ENCODE results near the gene FNBP1.

FNBP1 gene

DNA sequence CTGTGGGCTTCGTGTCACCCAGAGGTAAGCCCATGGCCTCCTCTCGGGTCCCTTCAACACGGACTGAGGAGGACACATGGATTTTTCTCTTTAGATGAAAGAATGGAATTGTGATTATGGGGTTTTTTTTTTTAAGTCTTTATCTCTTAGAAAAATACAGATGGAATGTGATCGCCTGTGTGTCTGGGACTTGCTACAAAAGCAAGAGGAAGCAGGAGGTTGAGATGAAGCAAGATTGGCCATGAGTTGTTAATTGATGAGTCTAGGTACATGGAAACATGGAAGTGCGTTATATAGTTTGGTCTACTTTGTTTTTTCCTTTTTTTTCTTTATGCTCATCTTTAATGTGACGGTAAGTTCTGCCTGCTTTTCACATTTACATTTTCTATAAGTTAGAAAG lies 193.1 kb downstream of the FNBP1 start:
- no peak for DNase-seq (ENCODE audit: low spot score)
- TF ChIP-seq, protein P1, sequence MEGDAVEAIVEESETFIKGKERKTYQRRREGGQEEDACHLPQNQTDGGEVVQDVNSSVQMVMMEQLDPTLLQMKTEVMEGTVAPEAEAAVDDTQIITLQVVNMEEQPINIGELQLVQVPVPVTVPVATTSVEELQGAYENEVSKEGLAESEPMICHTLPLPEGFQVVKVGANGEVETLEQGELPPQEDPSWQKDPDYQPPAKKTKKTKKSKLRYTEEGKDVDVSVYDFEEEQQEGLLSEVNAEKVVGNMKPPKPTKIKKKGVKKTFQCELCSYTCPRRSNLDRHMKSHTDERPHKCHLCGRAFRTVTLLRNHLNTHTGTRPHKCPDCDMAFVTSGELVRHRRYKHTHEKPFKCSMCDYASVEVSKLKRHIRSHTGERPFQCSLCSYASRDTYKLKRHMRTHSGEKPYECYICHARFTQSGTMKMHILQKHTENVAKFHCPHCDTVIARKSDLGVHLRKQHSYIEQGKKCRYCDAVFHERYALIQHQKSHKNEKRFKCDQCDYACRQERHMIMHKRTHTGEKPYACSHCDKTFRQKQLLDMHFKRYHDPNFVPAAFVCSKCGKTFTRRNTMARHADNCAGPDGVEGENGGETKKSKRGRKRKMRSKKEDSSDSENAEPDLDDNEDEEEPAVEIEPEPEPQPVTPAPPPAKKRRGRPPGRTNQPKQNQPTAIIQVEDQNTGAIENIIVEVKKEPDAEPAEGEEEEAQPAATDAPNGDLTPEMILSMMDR (IDR thresholded peaks at IDR 0.05; ENCODE audit: extremely low read depth, missing control alignments), result no peak

DNA sequence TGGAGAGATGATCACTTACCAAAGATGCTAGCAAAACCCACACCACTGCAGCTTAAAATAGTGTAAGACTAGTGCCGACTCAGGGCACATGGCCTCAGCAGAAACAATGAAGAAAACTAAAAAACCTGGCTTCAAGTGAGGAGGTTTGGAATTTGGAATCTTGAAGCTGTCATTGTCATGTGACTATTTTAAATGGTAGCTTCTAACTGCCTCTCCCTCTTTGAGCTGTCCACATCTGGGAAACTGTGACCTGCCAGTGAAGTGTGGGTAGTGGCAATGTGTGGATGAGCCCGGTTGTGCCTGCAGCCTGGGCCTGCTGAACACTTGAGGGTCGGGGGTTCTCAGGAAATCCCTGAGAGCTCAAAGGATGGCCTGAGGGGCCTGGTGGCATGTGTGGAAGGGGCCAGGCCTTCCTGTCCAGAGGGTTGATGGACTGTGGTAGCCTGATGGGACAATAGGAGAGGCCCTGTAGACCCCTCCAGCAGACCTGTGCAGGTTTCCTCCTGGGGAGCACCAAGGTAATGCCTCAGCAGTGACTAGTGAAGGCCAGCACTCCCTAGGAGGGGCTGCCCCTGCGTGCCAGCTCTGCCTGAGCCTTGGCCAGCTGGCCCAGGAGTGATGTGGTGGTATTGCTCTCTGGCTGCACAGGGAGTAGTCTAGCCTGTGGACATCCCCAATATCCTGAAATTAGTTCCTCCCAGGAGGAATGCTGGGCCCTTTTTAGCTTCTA lies 194.1 kb downstream of the FNBP1 start:
- no peak for DNase-seq (ENCODE audit: low spot score)
- TF ChIP-seq, protein P1 (IDR thresholded peaks at IDR 0.05; ENCODE audit: extremely low read depth, missing control alignments), result no peak

DNA sequence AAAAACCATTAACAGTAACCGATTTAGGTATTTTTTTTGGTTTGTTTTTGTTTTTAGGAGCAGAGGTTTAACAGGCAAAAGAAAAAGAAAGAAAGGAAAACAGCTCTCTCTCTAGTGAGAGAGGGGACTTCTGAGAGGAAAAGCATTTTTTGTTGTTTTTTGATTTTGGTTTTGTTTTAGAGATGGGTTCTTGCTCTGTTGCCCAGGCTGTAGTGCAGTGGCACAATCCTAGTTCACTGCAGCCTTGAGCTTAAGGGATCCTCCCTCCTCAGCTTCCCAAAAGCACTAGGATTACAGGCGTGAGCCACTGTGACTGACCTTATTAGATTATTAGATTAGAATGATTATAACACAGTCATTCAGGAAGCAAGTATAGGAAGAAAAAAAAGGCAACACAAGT lies 197.6 kb downstream of the FNBP1 start:
- DNase-seq (ENCODE audit: low spot score), result no peak
- TF ChIP-seq, protein P1 (IDR thresholded peaks at IDR 0.05; ENCODE audit: extremely low read depth, missing control alignments), result no peak

DNA sequence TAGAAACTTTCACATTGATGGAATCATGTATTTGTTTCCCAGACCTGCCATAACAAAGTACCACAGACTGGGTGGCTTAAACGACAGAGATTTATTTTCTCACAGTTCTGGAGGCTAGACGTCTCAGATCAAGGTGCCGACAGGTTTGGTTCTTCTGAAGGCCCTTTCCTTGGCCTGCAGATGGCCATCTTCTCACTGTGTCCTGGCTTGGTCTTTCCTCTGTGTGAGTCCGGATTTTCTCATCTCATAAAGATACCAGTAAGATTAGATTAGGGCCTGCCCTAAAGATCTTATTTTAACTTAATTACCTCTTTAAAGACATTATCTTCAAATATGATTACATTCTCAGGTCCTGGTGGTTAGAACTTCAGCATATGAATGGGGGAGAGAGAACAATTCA lies 201.9 kb downstream of the FNBP1 start:
- DNase-seq (ENCODE audit: low spot score), result no peak
- TF ChIP-seq, protein P1 (IDR thresholded peaks at IDR 0.05; ENCODE audit: extremely low read depth, missing control alignments), result no peak

DNA sequence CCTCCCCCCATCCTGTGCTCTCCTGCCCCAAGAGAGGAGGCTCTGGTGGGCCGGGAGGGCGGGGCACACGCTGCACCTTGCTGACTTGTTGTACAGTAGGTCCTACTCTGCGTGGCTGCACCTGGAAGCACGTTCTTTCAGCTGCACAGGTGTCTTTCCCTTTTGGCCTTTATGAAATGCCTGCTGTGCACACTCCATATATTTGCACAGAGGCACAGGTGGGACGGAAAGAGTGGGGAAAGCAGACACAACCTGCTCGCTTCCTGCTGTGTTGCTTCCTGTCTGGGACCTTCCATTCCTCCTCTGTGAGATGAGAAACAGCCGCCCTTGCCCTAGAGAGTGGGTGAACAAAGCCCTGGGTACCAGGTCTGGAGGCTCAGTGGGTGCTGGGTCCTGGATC lies 203.0 kb downstream of the FNBP1 start:
- no peak for DNase-seq (ENCODE audit: low spot score)
- TF ChIP-seq, protein P1 (IDR thresholded peaks at IDR 0.05; ENCODE audit: extremely low read depth, missing control alignments), result no peak

DNA sequence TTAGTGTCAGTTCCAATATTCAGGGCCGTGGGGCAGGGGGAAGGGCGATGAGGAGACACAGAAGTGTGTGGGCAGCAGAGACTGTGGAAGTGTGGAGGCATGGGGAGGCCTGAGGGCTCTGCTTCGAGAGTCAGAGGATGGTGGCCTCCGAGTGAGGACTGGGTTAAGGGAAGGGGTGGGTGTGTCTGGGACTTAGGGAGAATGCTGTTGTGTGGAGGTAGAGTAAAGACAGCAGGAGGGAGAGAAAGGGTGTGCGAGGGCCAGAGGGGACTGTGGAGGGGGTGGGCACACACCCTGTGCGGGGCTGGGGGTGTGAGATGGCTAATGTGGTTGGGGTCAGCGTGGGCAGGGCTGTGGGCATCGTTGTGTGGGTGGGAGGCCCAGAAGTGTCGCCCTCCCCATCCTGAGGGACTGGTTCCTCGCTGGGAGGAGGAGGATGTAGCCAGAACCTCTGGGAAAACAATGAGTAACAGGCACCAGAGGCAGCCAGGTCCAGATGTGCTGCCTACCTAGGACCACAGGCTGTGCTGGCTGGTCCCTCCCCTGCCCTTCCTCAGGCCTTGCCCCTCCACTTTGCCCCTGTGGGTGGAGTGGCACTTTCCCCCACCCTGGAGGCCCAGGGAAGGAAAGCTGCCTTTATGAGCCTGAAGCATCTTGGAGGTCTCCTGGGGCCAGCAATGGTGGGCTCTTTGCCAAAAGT lies 203.5 kb downstream of the FNBP1 start:
- no peak for DNase-seq (ENCODE audit: low spot score)
- TF ChIP-seq, protein P1 (IDR thresholded peaks at IDR 0.05; ENCODE audit: extremely low read depth, missing control alignments), result no peak

DNA sequence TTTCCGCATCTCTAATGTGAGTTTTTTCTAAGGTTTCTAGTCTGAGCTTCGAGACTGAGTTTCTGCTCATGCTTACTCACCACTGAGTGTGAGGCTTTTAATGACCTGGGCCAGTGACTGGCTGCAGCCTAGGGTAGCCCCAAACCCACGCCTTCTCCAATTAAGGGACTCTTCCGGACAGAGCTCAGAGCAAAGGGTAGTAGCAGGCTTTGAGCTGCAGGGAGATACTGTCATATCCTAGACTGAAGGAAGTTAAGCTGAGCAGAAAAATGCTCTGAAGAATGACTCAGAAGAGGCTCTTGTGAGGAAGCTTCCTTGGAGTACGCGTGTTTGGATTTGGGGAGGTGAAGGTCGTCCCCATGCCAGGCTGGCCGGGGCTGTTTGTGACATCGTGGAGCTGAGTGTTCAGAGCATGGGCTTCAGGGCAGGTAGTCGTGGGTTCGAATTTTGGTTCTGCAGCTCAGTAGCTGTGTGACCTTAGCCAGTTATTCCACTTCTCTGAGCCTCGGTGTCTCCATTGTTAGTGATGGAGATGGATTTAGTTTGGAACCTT lies 204.2 kb downstream of the FNBP1 start:
- DNase-seq (ENCODE audit: low spot score), result no peak
- TF ChIP-seq, protein P1 (IDR thresholded peaks at IDR 0.05; ENCODE audit: extremely low read depth, missing control alignments), result no peak

Measured in GM20000 (cell line).